SHP77 (cell line): Measurements from ENCODE around the gene CLTC.
"Not testable (repeated sequence)": the region's sequence is repeated elsewhere in the genome, so short reads cannot be mapped to it uniquely, and the experiment has no call there.

Source experiments
- DNase-seq, 2 experiments: peaks; one replicate each; lab custom pipeline; 2025; lab: John Stamatoyannopoulos, UW

The CLTC gene

GRCh38 chr17:59633658-59634359 is 14.1 kb downstream of the CLTC start:
- DNase-seq, result no peak

GRCh38 chr17:59634632-59635541 is 15.2 kb downstream of the CLTC start:
- no peak for DNase-seq

GRCh38 chr17:59637611-59638310 is 18.1 kb downstream of the CLTC start:
- no peak for DNase-seq

GRCh38 chr17:59638553-59638952 is 18.9 kb downstream of the CLTC start:
- no peak for DNase-seq

- no peak for DNase-seq
Observed at GRCh38 chr17:59641799-59642484, 22.2 kb downstream of the CLTC start.

GRCh38 chr17:59642565-59642964 is 22.9 kb downstream of the CLTC start:
- no peak for DNase-seq

- no peak for DNase-seq
Observed at GRCh38 chr17:59643159-59644140, 23.8 kb downstream of the CLTC start.

- no peak for DNase-seq
Observed at GRCh38 chr17:59647288-59647687, 27.6 kb downstream of the CLTC start.

- no peak for DNase-seq
Observed at GRCh38 chr17:59649886-59650285, 30.2 kb downstream of the CLTC start.

GRCh38 chr17:59650642-59651041 is 30.9 kb downstream of the CLTC start:
- DNase-seq, result no peak

- DNase-seq, result no peak
Observed at GRCh38 chr17:59651346-59651745, 31.7 kb downstream of the CLTC start.

- no peak for DNase-seq
Observed at GRCh38 chr17:59652119-59652518, 32.4 kb downstream of the CLTC start.

GRCh38 chr17:59656624-59657023 is 36.9 kb downstream of the CLTC start:
- not testable (repeated sequence) for DNase-seq

GRCh38 chr17:59666235-59666634 is 46.5 kb downstream of the CLTC start:
- no peak for DNase-seq

- no peak for DNase-seq
Observed at GRCh38 chr17:59668816-59669215, 49.1 kb downstream of the CLTC start.

GRCh38 chr17:59669411-59669810 is 49.7 kb downstream of the CLTC start:
- DNase-seq, result no peak

- no peak for DNase-seq
Observed at GRCh38 chr17:59669944-59670343, 50.2 kb downstream of the CLTC start.

GRCh38 chr17:59671386-59671785 is 51.7 kb downstream of the CLTC start:
- DNase-seq, result no peak

GRCh38 chr17:59675231-59675630 is 55.5 kb downstream of the CLTC start:
- DNase-seq, result no peak

GRCh38 chr17:59676716-59677115 is 57.0 kb downstream of the CLTC start:
- no peak for DNase-seq

GRCh38 chr17:59678918-59679317 is 59.2 kb downstream of the CLTC start:
- DNase-seq, result no peak
